T-helper 2 cell treated with Interferon-gamma antibody and Interleukin-4, amounts not matched to agents 100 ng/mL and 5 ng/mL, for 36 hours (primary cell): ENCODE measurements around the gene AMZ2. TPM values are rescaled to one million over a fixed set of nuclear protein-coding genes. Genes with fewer than 3 reads are reported as not detected.
"Not testable (repeated sequence)": the region's sequence is repeated elsewhere in the genome, so short reads cannot be mapped to it uniquely, and the experiment has no call there.

ENCODE experiments used
- intact Hi-C: fragments of 100-400 bp; cut with micrococcal nuclease; formaldehyde crosslinking; loops from one replicate; pipeline ENCODE4 v1.15.1; 2023
- total RNA-seq: library from RNA; stranded (reverse); gene quantifications from 2 replicates; pipeline ENCODE4 v1.2.3, GENCODE V29; 2022

The AMZ2 gene
- total RNA-seq = 79.7 and 87.5 TPM in 2 replicates

DNA sequence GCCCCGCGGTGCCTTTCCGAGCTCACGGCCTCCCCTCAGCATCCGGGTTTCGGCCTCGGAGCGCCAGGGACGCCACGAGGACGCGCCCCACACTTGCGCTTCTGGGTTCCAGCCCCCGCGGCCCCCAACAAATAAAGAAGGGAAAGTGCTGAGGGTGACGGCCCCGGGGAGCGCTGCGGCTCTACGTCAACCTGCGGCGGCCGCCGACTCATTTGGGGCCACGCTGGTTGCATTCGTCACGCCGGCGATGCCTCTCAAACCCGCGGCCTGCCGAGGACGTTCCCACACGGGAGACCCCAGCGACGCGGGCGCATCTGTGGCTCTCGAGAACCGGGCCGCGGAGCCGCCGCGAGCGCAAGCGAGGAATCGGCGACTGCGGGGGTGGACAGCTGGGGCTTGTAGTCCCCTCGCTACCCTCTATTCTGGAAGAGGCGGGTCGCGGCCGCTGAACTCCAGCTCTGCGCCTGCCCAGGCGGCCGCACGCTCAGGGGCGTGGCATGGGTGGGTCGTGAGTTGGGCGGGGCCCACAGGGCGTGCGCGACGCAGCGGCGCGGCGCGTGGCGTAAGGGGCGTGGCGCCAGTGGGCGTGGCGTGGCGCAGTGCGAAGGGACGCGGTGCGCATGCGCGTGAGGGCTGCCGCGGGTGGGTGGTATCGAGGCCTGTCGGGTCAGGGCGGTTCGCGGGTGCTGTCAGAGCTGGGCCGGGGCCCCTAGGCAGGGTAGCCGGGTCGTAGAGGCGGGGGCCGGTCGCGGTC is at the start of gene AMZ2:
Gene AMZ2 (plus strand): TSS at position 599 of the 754 bp plus-strand sequence. CDS start 2,145 bp downstream, outside the sequence.
- intact Hi-C loops = loop anchor here (1.0 to 5.0 kb wide), 8 partner anchors 8 to 265 kb away; partner anchors contain the start of genes ARSG, KPNA2, PRKAR1A and SLC16A6

DNA sequence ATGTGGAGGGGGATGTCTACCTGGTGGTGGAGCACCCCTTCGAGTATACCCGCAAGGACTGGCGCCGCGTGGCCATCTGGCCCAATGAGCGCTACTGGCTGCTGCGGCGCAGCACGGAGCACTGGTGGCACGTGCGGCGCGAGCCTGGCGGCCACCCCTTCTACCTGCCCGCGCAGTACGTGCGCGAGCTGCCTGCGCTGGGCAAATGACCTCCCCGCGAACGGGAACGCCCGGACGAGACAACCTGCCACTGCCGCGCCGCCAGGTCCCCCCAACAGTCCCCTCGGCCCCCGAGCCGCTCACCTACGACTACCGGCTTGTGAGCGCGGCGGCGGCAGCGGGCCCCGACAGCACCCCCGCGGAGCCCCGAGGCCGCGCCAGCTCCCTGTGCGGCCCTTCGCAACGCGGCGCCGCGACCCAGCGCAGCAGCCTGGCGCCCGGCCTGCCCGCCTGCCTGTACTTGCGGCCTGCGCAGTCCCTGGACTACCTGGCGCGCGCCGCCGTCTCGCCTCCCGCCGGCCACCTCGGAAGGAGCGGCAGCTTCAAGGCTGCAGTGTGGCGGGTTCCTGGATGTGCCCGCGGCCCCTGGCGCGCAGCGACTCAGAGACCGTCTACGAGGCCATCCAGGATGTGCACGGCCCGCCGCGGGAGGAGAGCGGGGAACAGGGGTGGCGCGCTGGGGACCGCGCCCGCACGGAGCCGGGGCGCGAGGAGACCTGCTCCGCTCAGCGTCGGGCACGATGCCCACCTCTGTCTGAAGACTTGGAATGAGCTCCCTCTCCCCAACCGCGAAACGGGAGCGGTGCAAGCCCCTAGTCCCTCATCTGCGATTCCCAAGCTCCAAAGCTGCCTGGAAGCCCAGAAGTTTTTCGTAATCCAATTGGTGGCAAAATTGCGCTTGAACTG is 48.7 kb upstream of the AMZ2 start:
- intact Hi-C loops = no loop called here

DNA sequence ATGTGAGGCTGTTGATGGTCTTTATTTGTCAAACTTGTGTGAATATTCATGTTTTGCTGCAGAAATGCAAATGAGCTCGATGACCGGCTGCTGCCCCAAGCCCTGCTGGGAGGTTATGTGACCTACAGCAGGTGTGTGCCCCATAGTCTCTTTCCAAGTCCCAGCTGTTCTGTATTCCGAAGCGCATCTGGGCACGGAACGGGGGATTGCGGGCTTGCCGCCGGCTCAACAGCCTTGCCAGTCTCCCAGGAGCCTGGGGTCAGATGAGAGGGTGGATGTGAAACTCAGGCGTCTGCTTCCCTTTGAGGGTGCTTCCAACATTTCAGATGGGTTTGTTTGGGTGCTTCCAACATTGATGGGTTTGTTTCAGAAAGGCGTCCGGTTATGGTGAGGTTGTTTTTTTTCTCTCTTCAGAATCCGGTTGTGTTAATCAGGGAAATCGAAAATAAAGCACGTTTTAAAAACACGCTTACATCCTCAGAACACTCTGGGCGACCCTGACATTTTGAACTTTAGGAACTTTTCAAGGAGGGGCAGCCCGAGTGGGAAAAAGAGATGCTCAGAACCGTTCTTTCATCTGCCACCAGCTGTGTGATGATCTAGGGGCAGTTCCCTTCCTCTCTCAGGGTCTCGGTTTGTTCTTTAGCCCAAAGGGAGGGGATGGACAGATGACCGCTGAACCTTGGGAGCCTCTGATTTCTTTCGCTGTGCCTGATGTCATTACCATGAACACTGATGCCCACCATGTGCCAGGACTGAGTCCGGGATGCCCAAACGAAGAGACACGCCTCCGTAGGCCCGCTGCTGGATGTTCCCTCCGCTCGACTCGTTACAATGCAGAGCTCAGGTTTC is 47.8 kb upstream of the AMZ2 start:
- intact Hi-C loops = loop anchor here (1.0 to 2.0 kb wide), 3 partner anchors 17 to 263 kb away; no protein-coding TSS in a partner anchor

- intact Hi-C loops = loop anchor here (1.0 to 2.0 kb wide), 3 partner anchors 18 to 262 kb away; no protein-coding TSS in a partner anchor
These were observed 47.0 kb upstream of the AMZ2 start for GRCh38 chr17:68200689-68201417.

- intact Hi-C loops = loop anchor here (2.0 kb wide), 1 partner anchor 261 kb away; no protein-coding TSS in a partner anchor
These were observed 46.4 kb upstream of the AMZ2 start for GRCh38 chr17:68201418-68201771.

- intact Hi-C loops = not testable (repeated sequence)
These were observed 45.5 kb upstream of the AMZ2 start for GRCh38 chr17:68202321-68202720.

DNA sequence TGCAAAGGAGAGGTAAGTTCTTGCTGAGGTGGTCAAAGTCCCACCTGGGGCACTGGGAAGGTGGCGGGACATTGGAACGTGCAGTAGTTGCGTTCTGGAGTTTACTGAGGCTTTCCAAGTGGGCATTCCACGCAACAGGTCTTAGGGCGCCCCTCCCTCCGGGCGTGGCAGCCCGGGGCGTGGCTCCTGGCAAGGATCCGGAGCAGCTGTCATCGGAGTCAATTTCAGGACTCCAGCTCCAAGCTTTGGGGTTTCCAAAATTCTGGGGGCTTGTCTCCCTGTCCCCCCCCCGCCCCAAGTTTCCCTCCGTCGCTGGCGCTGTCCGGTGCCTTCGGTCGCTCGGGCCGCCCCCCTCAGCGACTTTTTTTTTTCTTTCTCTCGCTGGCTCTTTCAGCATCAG is 43.1 kb upstream of the AMZ2 start:
- intact Hi-C loops = loop anchor here (1.0 to 5.0 kb wide), 6 partner anchors 32 to 232 kb away; partner anchors contain the start of genes AMZ2, ARSG, KPNA2 and SLC16A6

DNA sequence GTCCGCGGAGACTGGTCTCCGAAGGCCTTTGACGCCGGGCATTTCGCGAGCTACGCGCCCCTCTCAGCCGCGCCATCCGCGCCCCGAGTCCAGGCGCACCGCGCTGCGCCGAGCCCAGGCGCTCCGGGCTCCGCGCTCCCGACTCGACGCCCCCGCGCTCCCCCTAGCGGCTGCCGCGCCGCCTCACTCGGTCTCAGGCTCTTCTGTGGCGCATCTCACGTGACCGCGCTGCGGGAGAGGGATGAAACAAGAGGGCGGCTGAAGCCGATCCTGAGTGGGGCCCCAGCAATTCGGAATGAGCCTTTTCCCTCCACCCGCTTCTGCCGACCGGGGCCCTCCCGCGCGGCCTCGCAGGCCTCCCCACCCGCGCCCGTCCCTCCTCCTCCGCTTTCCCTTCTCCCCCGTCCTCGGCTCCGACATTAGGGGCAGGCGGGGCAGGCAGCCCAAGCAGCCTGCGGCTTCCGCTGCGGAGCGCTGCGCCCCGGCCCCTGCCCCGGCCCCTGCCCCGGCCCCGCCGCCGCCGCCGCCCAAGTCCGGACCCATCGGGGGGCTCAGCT is 42.5 kb upstream of the AMZ2 start:
- intact Hi-C loops = loop anchor here (1.0 to 5.0 kb wide), 6 partner anchors 33 to 231 kb away; partner anchors contain the start of genes AMZ2, ARSG, KPNA2 and SLC16A6

GRCh38 chr17:68205808-68206720 is 41.8 kb upstream of the AMZ2 start:
- intact Hi-C loops = loop anchor here (1.0 to 5.0 kb wide), 6 partner anchors 32 to 230 kb away; partner anchors contain the start of genes AMZ2, ARSG, KPNA2 and SLC16A6

- intact Hi-C loops = loop anchor here (5.0 kb wide), 1 partner anchor 170 kb away; the partner anchor contains the start of gene KPNA2
These were observed 40.1 kb upstream of the AMZ2 start for GRCh38 chr17:68207651-68208253.

- intact Hi-C loops = loop anchor here (5.0 kb wide), 1 partner anchor 171 kb away; the partner anchor contains the start of gene KPNA2
These were observed 39.2 kb upstream of the AMZ2 start for GRCh38 chr17:68208651-68209050.

GRCh38 chr17:68209191-68209900 is 38.5 kb upstream of the AMZ2 start:
- intact Hi-C loops = loop anchor here (5.0 kb wide), 1 partner anchor 172 kb away; the partner anchor contains the start of gene KPNA2

DNA sequence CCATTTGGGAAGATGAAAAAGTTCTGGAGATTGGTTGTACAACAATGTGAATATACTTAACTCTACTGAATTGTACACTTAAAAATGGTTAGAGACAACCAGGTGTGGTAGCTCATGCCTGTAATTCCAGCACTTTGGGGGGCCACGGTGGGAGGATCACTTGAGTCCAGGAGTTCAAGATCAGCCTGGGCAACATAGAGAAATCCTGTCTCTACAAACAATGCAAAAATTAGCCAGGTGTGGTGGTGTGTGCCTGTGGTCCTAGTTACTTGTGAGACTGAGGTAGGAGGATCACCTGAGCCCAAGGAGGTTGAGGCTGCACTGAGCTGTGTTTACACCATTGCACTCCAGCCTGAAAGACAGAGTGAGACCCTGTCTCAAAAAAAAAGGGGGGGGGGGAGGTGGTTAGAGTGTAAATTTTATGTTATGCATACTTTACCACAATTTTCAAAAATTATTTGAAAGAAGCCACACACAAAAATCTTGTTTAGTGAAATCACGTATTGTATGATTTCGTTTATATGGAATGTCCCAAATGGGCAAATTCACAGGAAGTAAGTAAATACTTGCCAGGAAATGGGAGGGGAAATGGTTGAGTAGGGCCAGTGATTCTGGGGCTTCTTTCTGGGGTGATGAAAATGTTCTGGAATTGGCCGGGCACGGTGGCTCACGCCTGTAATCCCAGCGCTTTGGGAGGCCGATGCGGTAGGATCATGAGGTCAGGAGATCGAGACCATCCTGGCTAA is 37.1 kb upstream of the AMZ2 start:
- intact Hi-C loops = no loop called here

- intact Hi-C loops = not testable (repeated sequence)
These were observed 34.1 kb upstream of the AMZ2 start for GRCh38 chr17:68213428-68214411.

- intact Hi-C loops = not testable (repeated sequence)
These were observed 32.4 kb upstream of the AMZ2 start for GRCh38 chr17:68215453-68215852.
